ENCODE data around the gene SPATA16.
"Not testable (repeated sequence)": the region's sequence is repeated elsewhere in the genome, so short reads cannot be mapped to it uniquely, and the experiment has no call there.

SPATA16 gene

GRCh38 chr3:172960626-172961182 lies 180.3 kb downstream of the SPATA16 start:
- in situ Hi-C loops (cut with HindIII; ENCODE audit: low sequenced_read_pairs), result not testable (repeated sequence)

GRCh38 chr3:172958565-172958964 lies 182.5 kb downstream of the SPATA16 start:
- in situ Hi-C loops (cut with HindIII; ENCODE audit: low sequenced_read_pairs), result no loop called here

GRCh38 chr3:172953571-172953970 lies 187.5 kb downstream of the SPATA16 start:
- in situ Hi-C loops (cut with HindIII; ENCODE audit: low sequenced_read_pairs), result no loop called here

- in situ Hi-C loops (cut with HindIII; ENCODE audit: low sequenced_read_pairs), result no loop called here
These were observed 189.5 kb downstream of the SPATA16 start for GRCh38 chr3:172951511-172951910.

GRCh38 chr3:172946061-172946460 lies 195.0 kb downstream of the SPATA16 start:
- in situ Hi-C loops (cut with HindIII; ENCODE audit: low sequenced_read_pairs), result no loop called here

- in situ Hi-C loops (cut with HindIII; ENCODE audit: low sequenced_read_pairs), result no loop called here
These were observed 201.3 kb downstream of the SPATA16 start for GRCh38 chr3:172939651-172940293.

GRCh38 chr3:172938788-172939187 lies 202.2 kb downstream of the SPATA16 start:
- in situ Hi-C loops (cut with HindIII; ENCODE audit: low sequenced_read_pairs), result no loop called here

- in situ Hi-C loops (cut with HindIII; ENCODE audit: low sequenced_read_pairs), result no loop called here
These were observed 209.2 kb downstream of the SPATA16 start for GRCh38 chr3:172931746-172932285.

- in situ Hi-C loops (cut with HindIII; ENCODE audit: low sequenced_read_pairs), result no loop called here
These were observed 211.6 kb downstream of the SPATA16 start for GRCh38 chr3:172929451-172929850.

GRCh38 chr3:172924546-172924945 lies 216.5 kb downstream of the SPATA16 start:
- in situ Hi-C loops (cut with HindIII; ENCODE audit: low sequenced_read_pairs), result no loop called here

- in situ Hi-C loops (cut with HindIII; ENCODE audit: low sequenced_read_pairs), result no loop called here
These were observed 221.7 kb downstream of the SPATA16 start for GRCh38 chr3:172919297-172919683.

- in situ Hi-C loops (cut with HindIII; ENCODE audit: low sequenced_read_pairs), result no loop called here
These were observed 222.3 kb downstream of the SPATA16 start for GRCh38 chr3:172918568-172919296.

GRCh38 chr3:172918165-172918564 lies 222.9 kb downstream of the SPATA16 start:
- in situ Hi-C loops (cut with HindIII; ENCODE audit: low sequenced_read_pairs), result no loop called here

GRCh38 chr3:172915911-172916514 lies 225.0 kb downstream of the SPATA16 start:
- in situ Hi-C loops (cut with HindIII; ENCODE audit: low sequenced_read_pairs), result no loop called here

- in situ Hi-C loops (cut with HindIII; ENCODE audit: low sequenced_read_pairs), result no loop called here
These were observed 226.2 kb downstream of the SPATA16 start for GRCh38 chr3:172914854-172915253.

GRCh38 chr3:172913911-172914655 lies 227.0 kb downstream of the SPATA16 start:
- in situ Hi-C loops (cut with HindIII; ENCODE audit: low sequenced_read_pairs), result no loop called here

GRCh38 chr3:172911142-172911541 lies 229.9 kb downstream of the SPATA16 start:
- in situ Hi-C loops (cut with HindIII; ENCODE audit: low sequenced_read_pairs), result no loop called here

- in situ Hi-C loops (cut with HindIII; ENCODE audit: low sequenced_read_pairs), result no loop called here
These were observed 232.2 kb downstream of the SPATA16 start for GRCh38 chr3:172908771-172909270.

- in situ Hi-C loops (cut with HindIII; ENCODE audit: low sequenced_read_pairs), result no loop called here
These were observed 235.6 kb downstream of the SPATA16 start for GRCh38 chr3:172905451-172905850.

- in situ Hi-C loops (cut with HindIII; ENCODE audit: low sequenced_read_pairs), result no loop called here
These were observed 236.2 kb downstream of the SPATA16 start for GRCh38 chr3:172904711-172905373.
